GM21390 (cell line): ENCODE data around the gene EHBP1L1.
A peak's percentile ranks its signal among the peaks of the same experiment; 100 is the strongest.
"Not testable (repeated sequence)": the region's sequence is repeated elsewhere in the genome, so short reads cannot be mapped to it uniquely, and the experiment has no call there.

ENCODE experiments used
- ATAC-seq: cut with Tn5 transposase; IDR thresholded peaks from one replicate; pipeline ENCODE4 v1.9.1; 2021; ENCODE audit not compliant: unreplicated experiment

Gene EHBP1L1

DNA sequence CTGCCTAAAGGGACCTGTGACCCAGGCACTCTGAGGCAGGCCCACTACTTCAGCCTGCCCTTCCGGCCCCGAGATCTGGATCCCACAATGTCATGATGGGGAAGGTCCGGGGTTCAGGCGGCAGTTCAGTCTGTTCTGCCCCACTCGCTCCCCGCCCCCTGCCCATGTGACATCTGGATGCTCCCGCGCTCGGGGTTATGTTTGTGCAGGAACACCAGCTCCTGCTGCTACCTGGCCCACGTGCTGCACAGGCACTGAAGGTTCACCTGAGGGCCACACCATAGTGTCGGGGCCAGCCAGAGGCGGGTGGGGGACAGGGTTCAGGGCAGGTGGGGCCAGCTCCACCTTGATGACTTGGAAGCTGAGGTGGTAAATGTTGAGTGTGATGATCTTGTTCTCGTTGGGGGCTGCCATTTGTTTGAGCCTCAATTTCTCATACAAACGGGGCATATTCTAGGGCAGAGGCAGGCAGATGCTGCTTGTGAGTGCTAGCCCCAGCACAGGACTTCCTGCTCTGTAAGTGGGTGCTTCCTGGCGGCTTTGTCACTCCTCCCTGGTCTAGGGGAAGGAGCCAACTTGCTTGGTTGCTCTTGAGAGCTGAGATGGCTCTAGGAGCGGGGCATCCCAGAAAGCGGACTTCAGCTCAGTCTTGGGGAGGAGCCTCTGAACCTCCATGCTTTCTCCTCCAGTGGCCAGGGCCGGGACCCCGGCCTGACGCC, 57.7 kb downstream of the EHBP1L1 start:
- no peak for ATAC-seq

DNA sequence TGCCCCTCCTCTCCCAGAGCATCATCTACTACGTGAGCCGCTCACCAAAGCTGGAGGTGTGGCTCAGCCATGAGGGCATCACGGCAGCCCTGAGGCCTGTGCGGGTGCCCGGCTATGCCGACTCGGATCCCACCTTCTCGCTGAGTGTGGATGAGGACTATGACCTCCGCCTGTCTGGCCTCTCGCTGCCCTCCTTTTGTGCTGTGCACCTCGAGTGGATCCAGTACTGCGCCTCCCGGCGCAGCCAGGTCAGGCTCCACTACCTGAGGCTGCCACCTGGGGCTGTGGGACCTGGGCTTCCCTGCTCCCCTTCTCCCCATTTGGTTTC, 58.2 kb downstream of the EHBP1L1 start:
- no peak for ATAC-seq

DNA sequence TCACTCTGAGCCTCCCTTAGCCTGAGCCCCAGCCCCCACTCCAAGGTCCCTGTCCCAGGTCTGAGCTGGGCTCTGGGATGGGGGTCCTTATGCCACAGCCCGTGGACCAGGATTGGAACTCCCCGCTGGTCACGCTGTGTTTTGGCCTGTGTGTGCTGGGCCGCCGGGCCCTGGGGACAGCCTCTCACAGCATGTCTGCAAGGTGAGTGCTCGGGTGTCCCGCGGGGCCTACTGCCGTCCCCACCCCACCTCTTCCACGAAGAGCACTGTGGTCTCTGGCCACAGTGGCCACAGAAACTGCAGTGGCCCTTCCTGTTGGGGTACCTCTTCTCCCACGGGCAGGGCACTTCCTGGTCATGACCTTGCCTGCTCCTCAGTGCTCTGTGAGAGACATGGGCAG, 58.6 kb downstream of the EHBP1L1 start:
- ATAC-seq, result no peak

DNA sequence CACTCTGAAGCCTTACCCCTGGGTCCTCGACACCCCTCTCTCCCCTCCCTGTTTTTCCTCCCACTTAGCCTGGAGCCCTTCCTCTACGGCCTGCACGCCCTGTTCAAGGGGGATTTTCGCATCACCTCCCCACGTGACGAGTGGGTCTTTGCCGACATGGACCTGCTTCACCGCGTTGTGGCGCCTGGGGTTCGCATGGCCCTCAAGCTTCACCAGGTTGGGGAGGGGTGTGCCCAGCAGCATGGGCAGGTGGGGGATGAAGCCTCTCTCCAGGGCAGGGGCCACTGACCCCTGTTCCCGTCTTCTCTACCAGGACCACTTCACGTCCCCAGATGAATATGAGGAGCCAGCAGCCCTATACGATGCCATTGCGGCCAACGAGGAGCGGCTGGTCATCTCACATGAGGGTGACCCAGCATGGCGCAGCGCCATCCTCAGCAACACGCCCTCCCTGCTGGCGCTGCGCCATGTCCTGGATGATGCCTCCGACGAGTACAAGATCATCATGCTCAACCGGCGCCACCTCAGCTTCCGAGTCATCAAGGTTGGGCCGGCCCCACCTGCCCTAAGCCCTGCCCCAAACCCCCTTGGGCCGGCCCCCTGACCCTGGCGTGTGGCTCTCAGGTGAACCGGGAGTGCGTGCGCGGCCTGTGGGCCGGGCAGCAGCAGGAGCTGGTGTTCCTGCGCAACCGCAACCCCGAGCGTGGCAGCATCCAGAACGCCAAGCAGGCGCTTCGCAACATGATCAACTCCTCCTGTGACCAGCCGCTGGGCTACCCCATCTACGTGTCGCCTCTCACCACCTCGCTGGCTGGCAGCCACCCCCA, 59.3 kb downstream of the EHBP1L1 start:
- no peak for ATAC-seq

DNA sequence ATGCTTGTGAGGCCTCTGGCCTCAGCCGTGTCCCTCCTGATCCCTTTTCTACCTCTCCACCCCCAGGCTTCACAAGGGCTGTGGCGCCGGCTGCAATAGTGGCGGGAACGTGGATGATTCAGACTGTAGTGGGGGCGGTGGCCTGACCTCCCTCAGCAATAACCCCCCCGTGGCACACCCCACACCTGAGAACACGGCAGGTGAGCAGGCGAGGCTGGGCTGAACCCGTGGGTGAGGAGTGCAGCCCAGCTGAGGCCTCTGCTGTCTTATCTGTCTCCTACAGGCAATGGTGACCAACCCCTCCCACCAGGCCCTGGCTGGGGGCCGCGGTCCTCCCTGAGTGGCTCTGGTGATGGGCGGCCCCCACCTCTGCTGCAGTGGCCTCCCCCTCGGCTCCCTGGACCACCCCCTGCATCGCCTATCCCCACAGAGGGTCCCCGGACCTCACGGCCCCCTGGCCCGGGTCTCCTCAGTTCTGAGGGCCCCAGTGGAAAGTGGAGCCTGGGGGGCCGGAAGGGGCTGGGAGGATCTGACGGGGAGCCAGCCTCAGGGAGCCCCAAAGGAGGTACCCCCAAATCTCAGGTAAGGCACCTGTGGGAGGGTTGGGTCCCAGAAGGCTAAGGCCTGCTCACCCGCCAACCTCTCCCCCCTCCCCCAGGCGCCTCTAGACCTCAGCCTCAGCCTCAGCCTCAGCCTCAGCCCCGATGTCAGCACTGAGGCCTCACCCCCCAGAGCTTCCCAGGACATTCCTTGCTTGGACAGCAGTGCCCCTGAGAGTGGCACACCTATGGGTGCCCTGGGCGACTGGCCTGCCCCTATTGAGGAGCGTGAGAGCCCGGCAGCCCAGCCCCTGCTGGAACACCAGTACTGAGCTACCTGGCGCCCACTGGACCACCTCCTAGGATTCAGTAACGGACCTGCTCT, 60.5 kb downstream of the EHBP1L1 start:
- no peak for ATAC-seq

DNA sequence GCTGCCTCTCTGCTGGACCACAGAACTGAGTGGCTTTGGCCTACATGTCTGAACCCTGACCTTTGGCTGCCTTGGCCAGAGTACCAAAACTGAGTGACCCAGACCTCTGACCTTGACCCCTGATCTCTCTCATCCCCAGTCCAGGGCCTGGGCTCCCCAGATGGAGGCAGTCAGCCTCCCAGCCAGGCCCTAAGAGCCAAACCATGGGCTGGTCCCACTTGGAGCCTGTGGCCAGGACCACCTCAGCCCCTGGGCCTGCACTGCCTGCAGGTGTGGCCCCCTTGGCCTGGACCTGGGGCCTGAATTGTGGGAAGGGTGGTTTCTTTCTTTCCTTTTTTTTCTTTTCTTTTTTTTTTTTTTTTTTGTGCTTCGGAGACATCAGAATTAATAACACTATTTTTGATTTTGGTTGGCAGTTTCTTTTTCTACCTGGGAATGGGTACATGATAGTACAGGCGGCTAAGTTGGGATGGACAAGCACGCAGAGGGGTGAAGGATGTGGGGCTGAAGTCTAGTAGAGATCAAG, 61.2 kb downstream of the EHBP1L1 start:
- no peak for ATAC-seq

DNA sequence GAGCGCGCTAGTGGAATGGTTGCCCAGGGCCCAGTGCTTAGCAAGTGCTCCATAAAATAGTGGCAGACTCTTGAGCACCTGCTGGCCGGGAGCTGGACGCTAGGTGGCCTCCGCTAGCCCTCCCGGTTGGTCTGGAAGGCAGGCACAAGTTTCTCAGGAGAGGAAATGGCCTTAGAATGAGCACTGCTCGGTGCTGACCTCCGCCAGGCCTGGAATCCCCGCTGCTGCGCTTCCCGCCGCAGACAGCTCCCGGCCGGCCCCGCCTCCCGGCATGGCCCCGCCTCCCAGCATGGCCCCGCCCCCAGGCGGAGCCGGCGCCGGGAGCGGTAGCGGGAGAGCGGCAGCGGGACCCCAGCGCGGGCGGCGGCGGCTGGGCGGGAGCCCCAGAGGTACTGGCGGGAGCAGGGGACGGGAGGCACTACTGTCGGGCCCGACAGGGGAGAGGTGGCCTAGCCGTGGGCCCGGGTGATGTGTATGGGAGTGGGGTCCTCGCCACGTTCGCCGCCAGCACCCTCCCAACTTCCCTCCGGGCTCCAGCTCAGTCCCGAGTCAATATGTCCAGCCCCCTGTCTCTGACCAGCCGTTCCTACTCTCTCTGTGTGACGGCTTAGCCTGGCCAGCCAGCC, 62.1 kb downstream of the EHBP1L1 start, which contains the start of gene SIPA1:
TSS of gene SIPA1 (plus strand) at position 308 of the 626 bp plus-strand sequence. CDS start 2,821 bp downstream, outside the sequence.
- no peak for ATAC-seq

DNA sequence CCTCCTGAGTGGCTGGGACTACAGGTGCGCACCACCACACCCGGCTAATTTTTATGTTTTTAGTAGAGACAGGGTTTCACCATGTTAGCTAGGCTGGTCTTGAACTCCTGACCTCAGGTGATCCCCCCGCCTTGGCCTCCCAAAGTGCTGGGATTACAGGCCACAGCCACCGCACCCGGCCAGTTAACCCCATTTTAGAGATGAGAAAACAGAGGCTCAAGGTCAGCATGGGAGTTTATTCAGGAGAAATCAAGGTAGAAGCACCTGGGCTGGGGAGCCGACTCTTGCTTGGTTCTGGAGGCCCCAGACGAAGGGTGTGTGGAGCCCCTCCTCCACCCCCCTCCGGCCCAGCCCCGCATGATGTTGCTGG, 63.4 kb downstream of the EHBP1L1 start:
- ATAC-seq, result not testable (repeated sequence)

DNA sequence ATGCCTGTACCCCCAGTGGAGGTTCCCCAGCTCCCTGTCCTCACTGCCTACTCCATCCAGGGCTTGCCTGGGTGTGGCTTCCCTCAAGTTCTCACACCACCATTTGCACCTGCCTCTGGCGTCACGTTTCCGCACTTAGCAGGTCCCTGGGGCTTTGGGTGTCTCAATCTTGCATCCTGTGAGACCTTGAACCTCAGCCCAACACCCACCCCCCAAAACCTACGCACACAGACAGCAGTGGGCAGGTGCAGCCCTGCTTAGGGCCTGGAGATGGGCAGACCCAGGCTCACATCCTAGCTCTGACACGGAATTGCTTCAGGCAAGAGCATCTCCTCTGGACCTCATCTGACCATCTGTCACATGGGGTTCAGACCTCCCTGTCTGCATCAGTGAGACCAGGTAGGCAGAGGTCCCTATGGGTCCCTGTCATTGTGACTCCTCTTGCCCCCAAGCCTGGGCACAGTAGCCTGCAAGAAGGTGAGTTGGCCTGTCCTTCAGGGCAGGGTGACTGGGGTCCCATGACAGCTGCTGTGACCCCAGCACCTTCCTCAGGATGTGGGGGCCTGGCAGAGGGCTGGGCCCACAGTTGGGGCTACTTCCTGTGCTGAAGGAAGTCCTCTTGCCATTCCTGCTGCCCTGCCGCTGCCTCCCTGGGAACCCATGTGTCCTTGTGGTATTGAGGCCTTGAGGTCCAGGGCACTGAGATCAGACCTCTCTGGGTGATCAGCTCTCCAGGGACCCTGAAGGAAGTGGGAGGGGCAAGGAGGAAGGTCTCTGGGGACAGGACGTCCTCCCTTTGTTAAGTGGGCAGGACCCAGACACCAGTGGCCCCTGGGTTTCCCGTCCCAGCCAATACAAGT, 64.0 kb downstream of the EHBP1L1 start:
- ATAC-seq, result peak; percentile 28

DNA sequence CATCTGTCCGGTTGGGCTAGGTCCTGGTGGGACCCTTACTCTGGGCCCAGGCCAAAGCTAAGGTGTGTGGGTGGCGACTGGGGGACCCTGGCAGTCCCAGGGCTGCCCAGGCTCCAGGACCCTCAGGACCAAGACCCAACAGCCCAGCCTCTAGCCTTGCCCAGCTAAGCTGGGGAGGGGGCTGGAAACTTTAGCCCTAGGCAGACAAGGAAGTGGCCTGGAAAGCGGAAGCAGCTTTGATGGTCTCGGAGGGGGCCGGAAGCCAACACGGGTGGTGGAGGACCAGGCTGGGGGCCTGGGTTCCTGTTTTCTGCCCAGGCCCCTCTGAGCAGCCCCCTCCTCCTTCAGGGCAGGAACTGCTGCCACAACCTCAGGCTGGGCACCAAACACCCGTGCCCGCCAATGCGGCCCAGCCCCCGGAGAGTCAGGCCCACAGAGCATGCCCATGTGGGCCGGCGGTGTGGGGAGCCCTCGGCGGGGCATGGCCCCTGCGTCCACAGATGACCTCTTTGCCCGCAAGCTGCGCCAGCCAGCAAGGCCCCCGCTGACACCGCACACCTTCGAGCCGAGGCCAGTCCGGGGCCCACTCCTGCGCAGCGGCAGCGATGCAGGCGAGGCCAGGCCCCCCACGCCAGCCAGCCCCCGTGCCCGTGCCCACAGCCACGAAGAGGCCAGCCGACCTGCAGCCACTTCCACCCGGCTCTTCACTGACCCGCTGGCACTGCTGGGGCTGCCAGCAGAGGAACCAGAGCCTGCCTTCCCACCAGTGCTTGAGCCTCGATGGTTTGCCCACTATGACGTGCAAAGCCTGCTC, 64.8 kb downstream of the EHBP1L1 start:
- no peak for ATAC-seq

DNA sequence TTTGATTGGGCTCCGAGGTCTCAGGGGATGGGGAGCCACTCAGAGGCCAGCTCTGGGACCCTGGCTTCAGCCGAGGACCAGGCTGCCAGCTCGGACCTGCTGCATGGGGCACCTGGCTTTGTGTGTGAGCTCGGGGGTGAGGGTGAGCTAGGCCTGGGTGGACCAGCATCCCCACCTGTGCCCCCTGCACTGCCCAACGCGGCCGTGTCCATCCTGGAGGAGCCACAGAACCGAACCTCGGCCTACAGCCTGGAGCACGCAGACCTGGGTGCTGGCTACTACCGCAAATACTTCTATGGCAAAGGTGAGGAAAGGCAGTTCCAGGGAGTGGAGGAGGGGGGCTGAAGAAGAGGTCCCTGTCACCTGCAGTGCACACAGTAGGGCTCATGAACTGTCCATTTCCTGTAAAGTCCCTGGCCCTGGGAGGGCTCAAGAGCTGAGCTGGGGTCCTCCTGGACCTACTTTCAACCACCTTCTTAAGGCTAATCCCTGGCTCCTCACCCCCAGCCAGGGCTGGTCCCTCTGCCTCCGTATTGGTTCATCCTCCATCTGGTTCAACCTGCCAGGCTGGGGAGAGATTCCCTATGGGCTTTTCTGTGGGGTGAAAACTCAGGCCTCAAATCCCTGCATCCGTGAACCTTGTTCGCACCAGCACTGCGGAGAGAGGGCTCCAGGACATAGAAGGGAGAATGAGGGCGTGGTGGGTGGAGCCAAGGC, 65.6 kb downstream of the EHBP1L1 start:
- ATAC-seq, result no peak
